ENCODE measurements around the gene TRIM71.
"Not testable (repeated sequence)": the region's sequence is repeated elsewhere in the genome, so short reads cannot be mapped to it uniquely, and the experiment has no call there.

TRIM71 gene

GRCh38 chr3:32890420-32891276 is 72.9 kb downstream of the TRIM71 start:
- DNase-seq (ENCODE audit: insufficient read length, low spot score), result no peak

GRCh38 chr3:32891365-32891764 is 73.6 kb downstream of the TRIM71 start:
- DNase-seq (ENCODE audit: insufficient read length, low spot score) (no peak), FAIRE-seq (no peak)
- no peak for TF ChIP-seq POLR2A (IDR thresholded peaks at IDR 0.05; ENCODE audit: low read depth, low read length)

More at GRCh38 chr3:32890420-32891276, 72.9 kb downstream of the TRIM71 start:
- TF ChIP-seq POLR2A (IDR thresholded peaks at IDR 0.05; ENCODE audit: low read depth, low read length), result no peak
- FAIRE-seq, result no peak

- DNase-seq (ENCODE audit: insufficient read length, low spot score), result no peak
- FAIRE-seq, result no peak
- TF ChIP-seq POLR2A (IDR thresholded peaks at IDR 0.05; ENCODE audit: low read depth, low read length), result no peak
Measured at GRCh38 chr3:32892625-32893598, 75.1 kb downstream of the TRIM71 start.

- DNase-seq (ENCODE audit: insufficient read length, low spot score) (no peak), FAIRE-seq (no peak)
- TF ChIP-seq POLR2A (IDR thresholded peaks at IDR 0.05; ENCODE audit: low read depth, low read length), result no peak
Measured at GRCh38 chr3:32894977-32895376, 77.2 kb downstream of the TRIM71 start.

GRCh38 chr3:32895701-32896100 is 77.9 kb downstream of the TRIM71 start:
- FAIRE-seq (no peak), DNase-seq (ENCODE audit: insufficient read length, low spot score) (no peak)
- TF ChIP-seq POLR2A (IDR thresholded peaks at IDR 0.05; ENCODE audit: low read depth, low read length), result no peak

- DNase-seq (ENCODE audit: insufficient read length, low spot score), result no peak
- FAIRE-seq, result no peak
- TF ChIP-seq POLR2A (IDR thresholded peaks at IDR 0.05; ENCODE audit: low read depth, low read length), result no peak
Measured at GRCh38 chr3:32896143-32896542, 78.3 kb downstream of the TRIM71 start.

GRCh38 chr3:32897001-32897601 is 79.3 kb downstream of the TRIM71 start:
- DNase-seq (ENCODE audit: insufficient read length, low spot score), result no peak
- TF ChIP-seq POLR2A (IDR thresholded peaks at IDR 0.05; ENCODE audit: low read depth, low read length), result no peak
- no peak for FAIRE-seq

- FAIRE-seq (no peak), DNase-seq (ENCODE audit: insufficient read length, low spot score) (no peak)
- TF ChIP-seq POLR2A (IDR thresholded peaks at IDR 0.05; ENCODE audit: low read depth, low read length), result no peak
Measured at GRCh38 chr3:32897981-32898623, 80.3 kb downstream of the TRIM71 start.

- DNase-seq (ENCODE audit: insufficient read length, low spot score) (no peak), FAIRE-seq (no peak)
- no peak for TF ChIP-seq POLR2A (IDR thresholded peaks at IDR 0.05; ENCODE audit: low read depth, low read length)
Measured at GRCh38 chr3:32899265-32899664, 81.5 kb downstream of the TRIM71 start.

GRCh38 chr3:32901005-32901932 is 83.5 kb downstream of the TRIM71 start:
- no peak for TF ChIP-seq POLR2A (IDR thresholded peaks at IDR 0.05; ENCODE audit: low read depth, low read length)
- FAIRE-seq, result no peak
- no peak for DNase-seq (ENCODE audit: insufficient read length, low spot score)

- not testable (repeated sequence) for FAIRE-seq; DNase-seq (ENCODE audit: insufficient read length, low spot score)
Measured at GRCh38 chr3:32902887-32903371, 85.1 kb downstream of the TRIM71 start.

GRCh38 chr3:32903953-32904352 is 86.2 kb downstream of the TRIM71 start:
- FAIRE-seq, result no peak
- no peak for DNase-seq (ENCODE audit: insufficient read length, low spot score)
- TF ChIP-seq POLR2A (IDR thresholded peaks at IDR 0.05; ENCODE audit: low read depth, low read length), result no peak

All from H54 (cell line).